Spleen (tissue), 11 donors: Measurements from ENCODE around the gene MDFI. TPM values are rescaled to one million over a fixed set of nuclear protein-coding genes. Genes with fewer than 3 reads are reported as not detected.

Experiments
- DNase-seq: peaks from one replicate; pipeline ENCODE4 v3.0.0-alpha.2; 2020
- H3K27ac ChIP-seq, 8 donors: fragments of 200-600 bp; sonication (generic) in 7 of 8; 1 replicate in 4 of 8; 2 replicates in 4 of 8; pipeline versions ENCODE4 v1.5.0 to v1.8.0; 2016 to 2021; ENCODE audit warnings: inconsistent platforms in 4 of 8, mild to moderate bottlenecking in 4 of 8, moderate library complexity in 1 of 8
- H3K27me3 ChIP-seq, 7 donors: fragments of 200-600 bp; sonication (generic) in 6 of 7; replicated peaks in 1 of 7; 1 replicate in 4 of 7; 2 replicates in 3 of 7; pipeline versions ENCODE4 v1.5.0 to v1.8.0; 2016 to 2021; ENCODE audit warnings: inconsistent platforms in 3 of 7, mild to moderate bottlenecking in 1 of 7
- H3K36me3 ChIP-seq, 6 donors: fragments of 200-600 bp; sonication (generic) in 5 of 6; 1 replicate in 4 of 6; 2 replicates in 2 of 6; pipeline versions ENCODE4 v1.5.0 to v1.8.0; 2016 to 2021; ENCODE audit warnings: inconsistent platforms in 2 of 6
- H3K4me1 ChIP-seq, 6 donors: fragments of 200-600 bp; sonication (generic) in 5 of 6; 1 replicate in 3 of 6; 2 replicates in 3 of 6; pipeline versions ENCODE4 v1.5.0 to v1.8.0; 2016 to 2021; ENCODE audit warnings: inconsistent platforms in 3 of 6
- H3K4me3 ChIP-seq, 8 donors: fragments of 200-600 bp; sonication (generic) in 7 of 8; 1 replicate in 4 of 8; 2 replicates in 4 of 8; pipeline versions ENCODE4 v1.5.0 to v1.8.0; 2016 to 2021; ENCODE audit warnings: inconsistent platforms in 4 of 8, mild to moderate bottlenecking in 4 of 8, moderate library complexity in 2 of 8
- H3K9me3 ChIP-seq, 8 donors: fragments of 200-600 bp; sonication (generic) in 7 of 8; 1 replicate in 4 of 8; 2 replicates in 4 of 8; pipeline versions ENCODE4 v1.5.0 to v1.8.0; 2016 to 2021; ENCODE audit warnings: inconsistent platforms in 4 of 8
- CTCF ChIP-seq, 11 experiments: fragments of 200-600 bp in 7 of 11; fragments of 450-650 bp in 4 of 11; sonication (generic) in 4 of 11; IDR thresholded peaks in 8 of 11; conservative IDR thresholded peaks in 3 of 11; 1 replicate in 7 of 11; 2 replicates in 4 of 11; pipeline versions ENCODE4 v1.4.0 to v1.8.0; 2016 to 2021; ENCODE audit warnings: antibody characterized with exemption in 11 of 11, inconsistent platforms in 4 of 11, mild to moderate bottlenecking in 1 of 11
- POLR2A ChIP-seq, 3 donors: fragments of 450-650 bp; IDR thresholded peaks; one replicate each; pipeline ENCODE4 v1.5.1; 2017; ENCODE audit warnings: antibody characterized with exemption in 3 of 3, mild to moderate bottlenecking in 1 of 3
- POLR2AphosphoS5 ChIP-seq, 3 donors: sonication (generic); formaldehyde crosslinking; IDR thresholded peaks; one replicate each; pipeline ENCODE4 v1.5.1; 2017; ENCODE audit warnings: antibody characterized with exemption in 3 of 3
- WGBS, 5 donors: extraction: QIAGEN DNeasy Blood & Tissue Kit in 3 of 5; methylation state at CpG; one replicate each; pipeline versions ENCODE4 v1.1.5 to v1.1.7; 2013 to 2018; 5-methylcytosine and 5-hydroxymethylcytosine counted together
- intact Hi-C: fragments of 100-400 bp; cut with DNase I; formaldehyde crosslinking; loops from one replicate; pipeline ENCODE4 v1.15.0; 2023; ENCODE audit warnings: low total_unique reads
- polyA plus RNA-seq, 3 donors: library from polyadenylated mRNA; stranded (reverse); fragments of 200-250 nt; gene quantifications; one replicate each; pipeline ENCODE4 v1.2.1, GENCODE V29; 2013
- total RNA-seq, 7 donors: library from RNA; depleted of rRNA in 3 of 7; stranded (reverse); fragments of >200 nt in 3 of 7; fragmentation: NEBNext Ultra II Directional in 4 of 7; extraction: Animal tissue kit (Norgen Biotek cat#: 25700) in 4 of 7; gene quantifications; one replicate each; pipeline versions ENCODE4 v1.1.0 to v1.2.1, GENCODE V29; 2016 to 2021
- donor health status: healthy with polysubstance abuse.
- donor health status: DM: no; HTN: no; CAD: no; lungs with moderate emphysema.
- donor health status: DM: no; HTN: no; CAD: no.
- donor health status: Bipolar disorder and iron deficiency.
- donor health status: healthy.
- donor health status: DM: no; HTN: no; CAD: no.
- donor health status: DM: yes; HTN: yes; CAD: no.

The MDFI gene
- total and polyA plus RNA-seq, 10 donors, result 0.28 to 0.82 (median 0.47) TPM; not detected in 5

GRCh38 chr6:41658636-41659035 is 20.4 kb downstream of the MDFI start:
- Histone ChIP-seq H3K36me3 (no peaks in the 10 kb centered on the region), H3K27me3 (peaks cover 0 to 65% (median 4%) of the 10 kb centered on the region in 7 donors), H3K4me1 (no peaks in the 10 kb centered on the region), H3K9me3 (no peaks in the 10 kb centered on the region), H3K27ac (no peak overlapping the region), H3K4me3 (no peak overlapping the region)
- DNase-seq, result peak; percentile 39
- TF ChIP-seq POLR2AphosphoS5 (IDR thresholded peaks at IDR 0.05) (no peak), CTCF (IDR thresholded peaks at IDR 0.05 in 8 of 11, conservative IDR thresholded peaks at IDR 0.05 in 3 of 11) (no peak), POLR2A (IDR thresholded peaks at IDR 0.05) (no peak)
- intact Hi-C loops, result no loop called here
- 81 to 91% (median 87%) methylated on average over 13 of the region's 13 CpGs for WGBS, 5 donors

- no peak overlapping the region for H3K4me3 ChIP-seq
- TF ChIP-seq POLR2A (IDR thresholded peaks at IDR 0.05), result no peak
- TF ChIP-seq CTCF (IDR thresholded peaks at IDR 0.05 in 8 of 11, conservative IDR thresholded peaks at IDR 0.05 in 3 of 11), result no peak
- TF ChIP-seq POLR2AphosphoS5 (IDR thresholded peaks at IDR 0.05), result no peak
- H3K9me3 ChIP-seq, result no peaks in the 10 kb centered on the region
- intact Hi-C loops, result no loop called here
- peaks cover 0 to 63% (median 4%) of the 10 kb centered on the region in 7 donors for H3K27me3 ChIP-seq
- H3K27ac ChIP-seq, result no peak overlapping the region
- H3K4me1 ChIP-seq, result no peaks in the 10 kb centered on the region
- H3K36me3 ChIP-seq, result no peaks in the 10 kb centered on the region
- peak; percentile 46 for DNase-seq
- 38 to 58% (median 49%) methylated on average over 7 of the region's 7 CpGs for WGBS, 5 donors
These were observed 21.7 kb downstream of the MDFI start for GRCh38 chr6:41659935-41660334.

GRCh38 chr6:41663568-41663967 is 25.3 kb downstream of the MDFI start:
- Histone ChIP-seq H3K4me3 (no peak overlapping the region), H3K4me1 (no peaks in the 10 kb centered on the region), H3K27ac (no peak overlapping the region), H3K36me3 (no peaks in the 10 kb centered on the region), H3K9me3 (no peaks in the 10 kb centered on the region), H3K27me3 (peaks cover 0 to 44% (median 4%) of the 10 kb centered on the region in 7 donors)
- intact Hi-C loops, result no loop called here
- DNase-seq, result no peak
- WGBS, 5 donors, result 75 to 90% (median 85%) methylated on average over 5 of the region's 5 CpGs
- TF ChIP-seq POLR2A (IDR thresholded peaks at IDR 0.05) (no peak), CTCF (IDR thresholded peaks at IDR 0.05 in 8 of 11, conservative IDR thresholded peaks at IDR 0.05 in 3 of 11) (no peak), POLR2AphosphoS5 (IDR thresholded peaks at IDR 0.05) (no peak)

- intact Hi-C loops, result no loop called here
- Histone ChIP-seq H3K4me1 (no peaks in the 10 kb centered on the region), H3K27me3 (peaks cover 0 to 37% (median 0%) of the 10 kb centered on the region in 7 donors), H3K27ac (no peak overlapping the region), H3K4me3 (no peak overlapping the region), H3K36me3 (no peaks in the 10 kb centered on the region), H3K9me3 (peaks cover 0 to 5% (median 0%) of the 10 kb centered on the region in 8 donors)
- TF ChIP-seq POLR2A (IDR thresholded peaks at IDR 0.05), result no peak
- TF ChIP-seq POLR2AphosphoS5 (IDR thresholded peaks at IDR 0.05), result no peak
- no peak for TF ChIP-seq CTCF (IDR thresholded peaks at IDR 0.05 in 8 of 11, conservative IDR thresholded peaks at IDR 0.05 in 3 of 11)
- DNase-seq, result no peak
- 77 to 92% (median 90%) methylated on average over 5 of the region's 5 CpGs for WGBS, 5 donors
These were observed 26.0 kb downstream of the MDFI start for GRCh38 chr6:41664271-41664670.
